BE2C (cell line): ENCODE measurements around the gene PPIE. TPM values are rescaled to one million over a fixed set of nuclear protein-coding genes. Genes with fewer than 3 reads are reported as not detected.

Source experiments
- DNase-seq: peaks from one replicate; pipeline ENCODE4 v3.0.0-alpha.2; 2020
- H3K27me3 ChIP-seq: fragments of 250-450 bp; sonication (Bioruptor Pico); 2 replicates; pipeline ENCODE4 v1.5.1; 2020; ENCODE audit warnings: mild to moderate bottlenecking
- H3K36me3 ChIP-seq: fragments of 250-450 bp; sonication (Bioruptor Pico); 2 replicates; pipeline ENCODE4 v1.5.1; 2020; ENCODE audit warnings: mild to moderate bottlenecking
- H3K4me1 ChIP-seq: fragments of 250-450 bp; sonication (Bioruptor Pico); 2 replicates; pipeline ENCODE4 v1.5.1; 2020
- H3K4me3 ChIP-seq: 2 replicates; pipeline ENCODE4 v1.5.1; 2011; ENCODE audit warnings: low read depth, low read length
- H3K9me3 ChIP-seq: fragments of 250-450 bp; sonication (Bioruptor Pico); 2 replicates; pipeline ENCODE4 v1.5.1; 2020
- CTCF ChIP-seq: IDR thresholded peaks from 2 replicates; pipeline ENCODE4 v1.5.1; 2012; ENCODE audit warnings: mild to moderate bottlenecking, low read depth, low read length
- polyA plus RNA-seq: library from polyadenylated mRNA; unstranded; fragments of >200 nt; gene quantifications from one replicate; pipeline ENCODE4 v1.2.1, GENCODE V29; 2012; ENCODE audit warnings: low read depth, missing spikeins; ENCODE audit not compliant: insufficient read length, insufficient read depth

Gene PPIE
- 98.5 TPM for polyA plus RNA-seq

- peaks cover 4% of the 10 kb centered on the region; the same call in 1 of the 2 replicates for H3K36me3 ChIP-seq
- H3K4me3 ChIP-seq = peak within 1 kb of the TSS; percentile 87
- no peaks in the 10 kb centered on the region for H3K4me1 ChIP-seq
- no peaks in the 10 kb centered on the region for H3K9me3 ChIP-seq
- no peaks in the 10 kb centered on the region for H3K27me3 ChIP-seq
- DNase-seq = peak; percentile 91
- TF ChIP-seq CTCF = no peak
Measured at GRCh38 chr1:39738622-39739366, at the start of gene PPIE. Gene PPIE, plus strand, starts transcription at chr1:39738882. Its CDS starts 19 bp downstream, at chr1:39738901.

GRCh38 chr1:39689214-39689613, 49.5 kb upstream of the PPIE start:
- H3K27me3 ChIP-seq = no peaks in the 10 kb centered on the region
- DNase-seq = no peak
- H3K4me3 ChIP-seq = no peak overlapping the region
- no peaks in the 10 kb centered on the region for H3K4me1 ChIP-seq
- TF ChIP-seq CTCF = no peak
- no peaks in the 10 kb centered on the region for H3K9me3 ChIP-seq
- H3K36me3 ChIP-seq = no peaks in the 10 kb centered on the region

- no peak for TF ChIP-seq CTCF
Measured at GRCh38 chr1:39689635-39690034, 49.0 kb upstream of the PPIE start.

GRCh38 chr1:39690225-39690624, 48.5 kb upstream of the PPIE start:
- Histone ChIP-seq H3K36me3 (no peaks in the 10 kb centered on the region), H3K27me3 (no peaks in the 10 kb centered on the region), H3K4me1 (no peaks in the 10 kb centered on the region), H3K4me3 (no peak overlapping the region), H3K9me3 (no peaks in the 10 kb centered on the region)
- no peak for DNase-seq
- no peak for TF ChIP-seq CTCF

More at GRCh38 chr1:39689635-39690034, 49.0 kb upstream of the PPIE start:
- Histone ChIP-seq H3K9me3 (no peaks in the 10 kb centered on the region), H3K4me1 (no peaks in the 10 kb centered on the region), H3K4me3 (no peak overlapping the region), H3K36me3 (no peaks in the 10 kb centered on the region), H3K27me3 (no peaks in the 10 kb centered on the region)
- DNase-seq = no peak

GRCh38 chr1:39690794-39691382, 47.8 kb upstream of the PPIE start:
- TF ChIP-seq CTCF = no peak
- Histone ChIP-seq H3K36me3 (no peaks in the 10 kb centered on the region), H3K4me1 (no peaks in the 10 kb centered on the region), H3K4me3 (peak overlapping the region; percentile 56), H3K9me3 (no peaks in the 10 kb centered on the region), H3K27me3 (no peaks in the 10 kb centered on the region)
- no peak for DNase-seq
